IMR-90 (cell line): Measurements from ENCODE around the gene HASPIN. TPM values are rescaled to one million over a fixed set of nuclear protein-coding genes. Genes with fewer than 3 reads are reported as not detected.

Experiments used
- ATAC-seq: fragments of 200-7000 bp; cut with Tn5 transposase; 2 replicates; pipeline ENCODE4 v1.9.1; 2020; ENCODE audit warnings: low read depth, mild to moderate bottlenecking, moderate library complexity
- BruUV-seq: library from RNA; stranded (reverse); fragments of 400-500 nt; replicated peaks from 2 replicates; lab custom pipeline; 2021; lab: Mats Ljungman, UMichigan
- CTCF ChIA-PET: fragments of 300-600 bp; formaldehyde crosslinking; extraction: SDS; loops from one replicate; lab custom pipeline; 2021; ENCODE audit warnings: antibody characterized with exemption; lab: Yijun Ruan, JAX
- POLR2A ChIA-PET: fragments of 300-600 bp; sonication (Branson Sonifier 250); formaldehyde crosslinking; loops from one replicate; lab custom pipeline; 2022; ENCODE audit warnings: antibody characterized with exemption; ENCODE audit not compliant: unreplicated experiment; lab: Charles Lee
- DNase-seq: peaks from one replicate; pipeline ENCODE4 v3.0.0; 2013
- H2AFZ ChIP-seq: replicated peaks from 2 replicates; pipeline ENCODE3; 2013; ENCODE audit warnings: low read length, mild to moderate bottlenecking; ENCODE audit not compliant: poor library complexity
- H2AK5ac ChIP-seq: 2 replicates; pipeline ENCODE4 v1.6.1; 2013; ENCODE audit warnings: low read depth, low read length, inconsistent platforms
- H2AK9ac ChIP-seq: replicated peaks from 2 replicates; pipeline ENCODE3; 2013; ENCODE audit warnings: mild to moderate bottlenecking, low read depth, low read length, moderate library complexity; ENCODE audit not compliant: poor library complexity
- H2BK120ac ChIP-seq: 2 replicates; pipeline ENCODE4 v1.6.1; 2013; ENCODE audit warnings: low read depth, low read length, inconsistent platforms
- H2BK15ac ChIP-seq: 3 replicates; pipeline ENCODE4 v1.6.1; 2013; ENCODE audit warnings: low read depth, low read length, inconsistent platforms
- H2BK20ac ChIP-seq: 2 replicates; pipeline ENCODE4 v1.6.1; 2013; ENCODE audit warnings: low read depth, mild to moderate bottlenecking, inconsistent platforms, low read length, moderate library complexity
- H2BK5ac ChIP-seq: 2 replicates; pipeline ENCODE4 v1.6.1; 2013; ENCODE audit warnings: mild to moderate bottlenecking, low read depth, low read length, inconsistent platforms; ENCODE audit not compliant: poor library complexity, severe bottlenecking
- H3K14ac ChIP-seq: replicated peaks from 2 replicates; pipeline ENCODE4 v1.6.1; 2013; ENCODE audit warnings: low read depth, low read length, inconsistent platforms
- H3K18ac ChIP-seq: 2 replicates; pipeline ENCODE4 v1.6.1; 2013; ENCODE audit warnings: low read depth, low read length, control low read depth
- H3K23ac ChIP-seq: 2 replicates; pipeline ENCODE4 v1.6.1; 2013; ENCODE audit warnings: low read depth, low read length, inconsistent platforms
- H3K27ac ChIP-seq: 2 replicates; pipeline ENCODE4 v1.5.1; 2013; ENCODE audit warnings: mild to moderate bottlenecking, control low read depth, low read length; ENCODE audit not compliant: insufficient read depth
- H3K27me3 ChIP-seq: 2 replicates; pipeline ENCODE4 v1.6.1; 2013; ENCODE audit warnings: low read length; ENCODE audit not compliant: control insufficient read depth, insufficient read depth
- H3K36me3 ChIP-seq: 2 replicates; pipeline ENCODE4 v1.6.1; 2013; ENCODE audit warnings: low read length, mixed read lengths; ENCODE audit not compliant: control insufficient read depth, insufficient read depth
- H3K4ac ChIP-seq: 2 replicates; pipeline ENCODE4 v1.6.1; 2013; ENCODE audit warnings: low read depth, low read length, inconsistent platforms
- H3K4me1 ChIP-seq: 2 replicates; pipeline ENCODE4 v1.6.1; 2013; ENCODE audit warnings: low read length, mixed read lengths; ENCODE audit not compliant: control insufficient read depth, insufficient read depth
- H3K4me2 ChIP-seq: 2 replicates; pipeline ENCODE4 v1.6.1; 2013; ENCODE audit warnings: low read depth, mild to moderate bottlenecking, control low read depth, low read length, moderate library complexity
- H3K4me3 ChIP-seq: 2 replicates; pipeline ENCODE4 v1.5.1; 2013; ENCODE audit warnings: low read depth, mild to moderate bottlenecking, control low read depth, low read length, moderate library complexity; ENCODE audit not compliant: insufficient read depth
- H3K56ac ChIP-seq: 2 replicates; pipeline ENCODE4 v1.6.1; 2013; ENCODE audit warnings: low read length, inconsistent platforms; ENCODE audit not compliant: insufficient read depth; ENCODE audit errors: extremely low read depth
- H3K79me1 ChIP-seq, 2 experiments: 2 replicates each; pipeline ENCODE4 v1.6.1; 2013; ENCODE audit warnings: low read length in 2 of 2, inconsistent platforms in 1 of 2, low read depth in 1 of 2
- H3K9ac ChIP-seq: 2 replicates; pipeline ENCODE4 v1.6.1; 2013; ENCODE audit warnings: low read depth, low read length, control low read depth
- H3K9me1 ChIP-seq: 2 replicates; pipeline ENCODE4 v1.6.1; 2013; ENCODE audit warnings: low read length, inconsistent platforms; ENCODE audit not compliant: insufficient read depth
- H3K9me3 ChIP-seq: 2 replicates; pipeline ENCODE4 v1.6.1; 2013; ENCODE audit warnings: low read length; ENCODE audit not compliant: control insufficient read depth, insufficient read depth
- H4K20me1 ChIP-seq: 2 replicates; pipeline ENCODE4 v1.6.1; 2013; ENCODE audit warnings: low read length, inconsistent platforms; ENCODE audit not compliant: insufficient read depth
- H4K5ac ChIP-seq: 2 replicates; pipeline ENCODE4 v1.6.1; 2013; ENCODE audit warnings: mild to moderate bottlenecking, low read depth, low read length, control low read depth
- H4K8ac ChIP-seq, 2 experiments: 2 replicates each; pipeline ENCODE4 v1.6.1; 2013; ENCODE audit warnings: low read depth in 2 of 2, low read length in 2 of 2, control low read depth in 1 of 2, inconsistent platforms in 1 of 2
- H4K91ac ChIP-seq: 2 replicates; pipeline ENCODE4 v1.6.1; 2013; ENCODE audit warnings: low read depth, low read length, inconsistent platforms; ENCODE audit not compliant: insufficient read depth
- BHLHE40 ChIP-seq: fragments of 150-350 bp; IDR thresholded peaks from 2 replicates; pipeline ENCODE4 v1.6.1; 2016; ENCODE audit warnings: mild to moderate bottlenecking, low read depth, low read length
- CHD1 ChIP-seq: IDR thresholded peaks from 2 replicates; pipeline ENCODE4 v1.6.1; 2012; ENCODE audit warnings: low read depth, low read length, improper control_type of control experiment
- CTCF ChIP-seq: conservative IDR thresholded peaks from 2 replicates; pipeline ENCODE4 v1.5.1; 2012; ENCODE audit warnings: mild to moderate bottlenecking, low read depth, low read length, improper control_type of control experiment
- FOS ChIP-seq: fragments of 150-350 bp; IDR thresholded peaks from 2 replicates; pipeline ENCODE4 v1.6.1; 2016; ENCODE audit warnings: low read depth, low read length
- MAZ ChIP-seq: IDR thresholded peaks from 2 replicates; pipeline ENCODE4 v1.6.1; 2012; ENCODE audit warnings: low read depth, mild to moderate bottlenecking, low read length, improper control_type of control experiment, moderate library complexity, borderline replicate concordance
- WGBS, 2 experiments: methylation state at CpG; one replicate each; pipeline versions ENCODE4 v1.1.5 to v1.1.7; 2013; ENCODE audit warnings: missing lambda C conversion rate in 2 of 2; ENCODE audit not compliant: insufficient read length in 1 of 2; ENCODE audit errors: extremely low coverage in 2 of 2; 5-methylcytosine and 5-hydroxymethylcytosine counted together
- dilution Hi-C: fragments of 300-500 bp; cut with HindIII; formaldehyde crosslinking; loops from one replicate; pipeline ENCODE4 v1.14.3; 2018; ENCODE audit warnings: low sequenced_read_pairs; ENCODE audit not compliant: unreplicated experiment
- in situ Hi-C: fragments of 300-500 bp; cut with MboI; formaldehyde crosslinking; loops from 3 replicates; pipeline ENCODE4 v1.14.3; 2019; ENCODE audit warnings: low sequenced_read_pairs, inconsistent platforms, mixed read lengths
- intact Hi-C: fragments of 100-400 bp; cut with micrococcal nuclease; formaldehyde crosslinking; loops from 2 replicates; pipeline ENCODE4 v1.10.0; 2022
- polyA plus RNA-seq, 3 experiments: library from polyadenylated mRNA; depleted of rRNA; stranded (reverse); fragments of >200 nt; gene quantifications; 2 replicates each; pipeline ENCODE4 v1.2.3, GENCODE V29; 2012; ENCODE audit warnings: low replicate concordance in 1 of 3
- total RNA-seq: library from RNA; depleted of rRNA; stranded (reverse); fragments of >200 nt; gene quantifications from 2 replicates; pipeline ENCODE4 v1.2.3, GENCODE V29; 2012

HASPIN gene
- total and polyA plus RNA-seq, 2 of the 4 experiments (the other 2 are of a cell fraction): 2.2 to 4.3 TPM

GRCh38 chr17:3750296-3750695 is 26.6 kb downstream of the HASPIN start:
- no peak overlapping the region for H4K5ac ChIP-seq
- dilution Hi-C loops: no loop called here
- H3K23ac ChIP-seq: no peak overlapping the region
- no peaks in the 10 kb centered on the region for H3K79me1 ChIP-seq
- no peak overlapping the region for H3K14ac ChIP-seq
- no peak overlapping the region for H3K27ac ChIP-seq
- in situ Hi-C loops: no loop called here
- no peak overlapping the region for H3K4ac ChIP-seq
- H2BK15ac ChIP-seq: no peak overlapping the region
- no peaks in the 10 kb centered on the region for H3K9me3 ChIP-seq
- H2BK120ac ChIP-seq: no peak overlapping the region
- H3K9ac ChIP-seq: no peak overlapping the region
- TF ChIP-seq BHLHE40 (no peak), MAZ (no peak), CTCF (no peak), FOS (no peak), CHD1 (no peak)
- no peaks in the 10 kb centered on the region for H3K4me1 ChIP-seq
- H3K36me3 ChIP-seq: no peaks in the 10 kb centered on the region
- H2AK5ac ChIP-seq: no peak overlapping the region
- H3K9me1 ChIP-seq: no peaks in the 10 kb centered on the region; the same call in 1 of the 2 replicates
- H2BK5ac ChIP-seq: no peak overlapping the region
- DNase-seq (no peak), ATAC-seq (no peak)
- CTCF ChIA-PET: interaction anchor here (1.2 kb wide), 1 partner anchor 13 kb away, joined by 6 read pairs; no protein-coding TSS in a partner anchor
- H3K56ac ChIP-seq: no peak overlapping the region
- no peak overlapping the region for H3K4me3 ChIP-seq
- H2AK9ac ChIP-seq: no peak overlapping the region
- POLR2A ChIA-PET: interaction anchor here (0.5 kb wide), 1 partner anchor 8 kb away, joined by 9 read pairs; no protein-coding TSS in a partner anchor
- H2BK20ac ChIP-seq: no peak overlapping the region
- intact Hi-C loops: no loop called here
- no peak overlapping the region for H3K4me2 ChIP-seq
- H3K18ac ChIP-seq: no peak overlapping the region
- no peak overlapping the region for H2AFZ ChIP-seq
- BruUV-seq: no TSS peak
- H4K91ac ChIP-seq: no peak overlapping the region
- peaks cover 42% of the 10 kb centered on the region for H3K27me3 ChIP-seq
- 90% methylated on average over 6 of the region's 17 CpGs; no CpG with 5 or more reads in 1 of the 2 experiments for whole genome bisulfite sequencing, 2 experiments
- no peak overlapping the region for H4K8ac ChIP-seq
- no peaks in the 10 kb centered on the region for H4K20me1 ChIP-seq
